ENCODE data around the gene CD55.
"Not testable (repeated sequence)": the region's sequence is repeated elsewhere in the genome, so short reads cannot be mapped to it uniquely, and the experiment has no call there.

CD55 gene

GRCh38 chr1:207317561-207317960 is 3.9 kb upstream of the CD55 start:
- peaks cover 4% of the 10 kb centered on the region for H3K79me2 ChIP-seq (ENCODE audit: control insufficient read depth, insufficient read depth, low read length)
- H3K36me3 ChIP-seq (ENCODE audit: control insufficient read depth, insufficient read depth, low read length): no peaks in the 10 kb centered on the region
- peak overlapping the region; percentile 61 for H3K18ac ChIP-seq (ENCODE audit: low read length)
- H3K4me2 ChIP-seq (ENCODE audit: low read length): no peak overlapping the region
- H3K79me1 ChIP-seq (ENCODE audit: low read length): peaks cover 4% of the 10 kb centered on the region
- H3K27me3 ChIP-seq (ENCODE audit: insufficient read depth, low read length, poor library complexity): no peaks in the 10 kb centered on the region
- no CpG with 5 or more reads among the region's 3 CpGs for WGBS (ENCODE audit: extremely low coverage, insufficient coverage, low lambda C conversion rate)
- H2BK15ac ChIP-seq (replicated peaks; ENCODE audit: low read depth): no peak overlapping the region
- H3K4me1 ChIP-seq (ENCODE audit: control insufficient read depth, low read depth, low read length): peaks cover 15% of the 10 kb centered on the region
- peak overlapping the region; percentile 57 for H2AK5ac ChIP-seq (ENCODE audit: low read length)
- no peak overlapping the region for H3K9ac ChIP-seq (ENCODE audit: low read length)
- no peak overlapping the region for H3K27ac ChIP-seq (ENCODE audit: low read depth, low read length)
- H3K4ac ChIP-seq (ENCODE audit: low read depth, low read length): no peak overlapping the region
- no peak overlapping the region for H3K23ac ChIP-seq (ENCODE audit: low read length)
- H3K4me3 ChIP-seq (ENCODE audit: low read length): no peak overlapping the region
- H3K56ac ChIP-seq (ENCODE audit: low read length): peak overlapping the region; percentile 40
- H4K5ac ChIP-seq (ENCODE audit: low read length): no peak overlapping the region
- no peak overlapping the region for H2BK120ac ChIP-seq (ENCODE audit: low read depth, low read length)
- peak overlapping the region; percentile 12 for H2BK5ac ChIP-seq (ENCODE audit: low read length)
- peak; percentile 34 for DNase-seq
- no peak overlapping the region for H4K8ac ChIP-seq (ENCODE audit: low read depth, low read length)

- Histone ChIP-seq H3K27me3 (ENCODE audit: insufficient read depth, low read length, poor library complexity) (no peaks in the 10 kb centered on the region), H3K23ac (ENCODE audit: low read length) (no peak overlapping the region), H3K18ac (ENCODE audit: low read length) (no peak overlapping the region), H3K4me1 (ENCODE audit: control insufficient read depth, low read depth, low read length) (peaks cover 13% of the 10 kb centered on the region), H4K8ac (ENCODE audit: low read depth, low read length) (no peak overlapping the region), H2BK5ac (ENCODE audit: low read length) (no peak overlapping the region), H3K27ac (ENCODE audit: low read depth, low read length) (no peak overlapping the region), H3K4me2 (ENCODE audit: low read length) (no peak overlapping the region), H3K56ac (ENCODE audit: low read length) (no peak overlapping the region), H2AK5ac (ENCODE audit: low read length) (no peak overlapping the region), H2BK120ac (ENCODE audit: low read depth, low read length) (no peak overlapping the region), H2BK15ac (replicated peaks; ENCODE audit: low read depth) (no peak overlapping the region), H4K5ac (ENCODE audit: low read length) (no peak overlapping the region), H3K79me2 (ENCODE audit: control insufficient read depth, insufficient read depth, low read length) (peaks cover 4% of the 10 kb centered on the region), H3K36me3 (ENCODE audit: control insufficient read depth, insufficient read depth, low read length) (no peaks in the 10 kb centered on the region), H3K79me1 (ENCODE audit: low read length) (peaks cover 4% of the 10 kb centered on the region), H3K9ac (ENCODE audit: low read length) (no peak overlapping the region), H3K4me3 (ENCODE audit: low read length) (no peak overlapping the region), H3K4ac (ENCODE audit: low read depth, low read length) (no peak overlapping the region)
- DNase-seq: no peak
- no CpG with 5 or more reads among the region's 3 CpGs for WGBS (ENCODE audit: extremely low coverage, insufficient coverage, low lambda C conversion rate)
Measured at GRCh38 chr1:207318072-207318619, 3.3 kb upstream of the CD55 start.

- Histone ChIP-seq H4K5ac (ENCODE audit: low read length) (no peak overlapping the region), H2AK5ac (ENCODE audit: low read length) (no peak overlapping the region), H3K4me1 (ENCODE audit: control insufficient read depth, low read depth, low read length) (peaks cover 13% of the 10 kb centered on the region), H3K27ac (ENCODE audit: low read depth, low read length) (no peak overlapping the region), H3K79me2 (ENCODE audit: control insufficient read depth, insufficient read depth, low read length) (peaks cover 4% of the 10 kb centered on the region), H2BK15ac (replicated peaks; ENCODE audit: low read depth) (no peak overlapping the region), H3K4me3 (ENCODE audit: low read length) (no peak overlapping the region), H3K23ac (ENCODE audit: low read length) (no peak overlapping the region), H3K4me2 (ENCODE audit: low read length) (no peak overlapping the region), H2BK120ac (ENCODE audit: low read depth, low read length) (no peak overlapping the region), H3K56ac (ENCODE audit: low read length) (no peak overlapping the region), H3K27me3 (ENCODE audit: insufficient read depth, low read length, poor library complexity) (no peaks in the 10 kb centered on the region), H3K79me1 (ENCODE audit: low read length) (peaks cover 4% of the 10 kb centered on the region), H2BK5ac (ENCODE audit: low read length) (no peak overlapping the region), H4K8ac (ENCODE audit: low read depth, low read length) (no peak overlapping the region), H3K4ac (ENCODE audit: low read depth, low read length) (no peak overlapping the region), H3K36me3 (ENCODE audit: control insufficient read depth, insufficient read depth, low read length) (no peaks in the 10 kb centered on the region), H3K9ac (ENCODE audit: low read length) (no peak overlapping the region), H3K18ac (ENCODE audit: low read length) (no peak overlapping the region)
- no peak for DNase-seq
Measured at GRCh38 chr1:207319199-207319598, 2.3 kb upstream of the CD55 start.

GRCh38 chr1:207320105-207320504 is 1.4 kb upstream of the CD55 start:
- H3K4ac ChIP-seq (ENCODE audit: low read depth, low read length); DNase-seq; H2BK120ac ChIP-seq (ENCODE audit: low read depth, low read length); H2AK5ac ChIP-seq (ENCODE audit: low read length); H3K4me3 ChIP-seq (ENCODE audit: low read length); H3K36me3 ChIP-seq (ENCODE audit: control insufficient read depth, insufficient read depth, low read length); H3K79me1 ChIP-seq (ENCODE audit: low read length); H2BK5ac ChIP-seq (ENCODE audit: low read length); H4K8ac ChIP-seq (ENCODE audit: low read depth, low read length); H3K18ac ChIP-seq (ENCODE audit: low read length); H3K27ac ChIP-seq (ENCODE audit: low read depth, low read length); H3K4me2 ChIP-seq (ENCODE audit: low read length); H3K79me2 ChIP-seq (ENCODE audit: control insufficient read depth, insufficient read depth, low read length); H3K56ac ChIP-seq (ENCODE audit: low read length); H3K27me3 ChIP-seq (ENCODE audit: insufficient read depth, low read length, poor library complexity); H4K5ac ChIP-seq (ENCODE audit: low read length); H3K23ac ChIP-seq (ENCODE audit: low read length); H3K9ac ChIP-seq (ENCODE audit: low read length); H2BK15ac ChIP-seq (replicated peaks; ENCODE audit: low read depth): not testable (repeated sequence)
- H3K4me1 ChIP-seq (ENCODE audit: control insufficient read depth, low read depth, low read length): peaks cover 13% of the 10 kb centered on the region
- WGBS (ENCODE audit: extremely low coverage, insufficient coverage, low lambda C conversion rate): no CpG with 5 or more reads among the region's 1 CpG

GRCh38 chr1:207321790-207322645 is 540 bp downstream of the CD55 start:
- peak overlapping the region; percentile 54 for H3K23ac ChIP-seq (ENCODE audit: low read length)
- DNase-seq: peak; percentile 28
- H3K4me2 ChIP-seq (ENCODE audit: low read length): peak overlapping the region; percentile 96
- peak overlapping the region; percentile 35 for H3K27ac ChIP-seq (ENCODE audit: low read depth, low read length)
- no peak overlapping the region for H2BK120ac ChIP-seq (ENCODE audit: low read depth, low read length)
- no peak overlapping the region for H2BK15ac ChIP-seq (replicated peaks; ENCODE audit: low read depth)
- peaks cover 4% of the 10 kb centered on the region for H3K79me2 ChIP-seq (ENCODE audit: control insufficient read depth, insufficient read depth, low read length)
- peak overlapping the region; percentile 92 for H3K56ac ChIP-seq (ENCODE audit: low read length)
- no peaks in the 10 kb centered on the region for H3K36me3 ChIP-seq (ENCODE audit: control insufficient read depth, insufficient read depth, low read length)
- H3K4me3 ChIP-seq (ENCODE audit: low read length): peak overlapping the region; percentile 66
- peak overlapping the region; percentile 81 for H3K9ac ChIP-seq (ENCODE audit: low read length)
- peak overlapping the region; percentile 74 for H3K4ac ChIP-seq (ENCODE audit: low read depth, low read length)
- H3K27me3 ChIP-seq (ENCODE audit: insufficient read depth, low read length, poor library complexity): no peaks in the 10 kb centered on the region
- H2AK5ac ChIP-seq (ENCODE audit: low read length): no peak overlapping the region
- peak overlapping the region; percentile 53 for H3K18ac ChIP-seq (ENCODE audit: low read length)
- peaks cover 4% of the 10 kb centered on the region for H3K79me1 ChIP-seq (ENCODE audit: low read length)
- H4K8ac ChIP-seq (ENCODE audit: low read depth, low read length): no peak overlapping the region
- no CpG with 5 or more reads among the region's 37 CpGs for WGBS (ENCODE audit: extremely low coverage, insufficient coverage, low lambda C conversion rate)
- H2BK5ac ChIP-seq (ENCODE audit: low read length): peak overlapping the region; percentile 30
- no peak overlapping the region for H4K5ac ChIP-seq (ENCODE audit: low read length)
- H3K4me1 ChIP-seq (ENCODE audit: control insufficient read depth, low read depth, low read length): peaks cover 5% of the 10 kb centered on the region
